Stimulated activated naive CD4-positive, alpha-beta T cell treated with Interleukin-2 at 50 U/mL for 16 hours (primary cell): ENCODE results near the gene RARA.
"Not testable (repeated sequence)": the region's sequence is repeated elsewhere in the genome, so short reads cannot be mapped to it uniquely, and the experiment has no call there.

ENCODE experiments used
- DNase-seq: peaks from one replicate; lab custom pipeline; 2025; lab: John Stamatoyannopoulos, UW

Gene RARA

DNA sequence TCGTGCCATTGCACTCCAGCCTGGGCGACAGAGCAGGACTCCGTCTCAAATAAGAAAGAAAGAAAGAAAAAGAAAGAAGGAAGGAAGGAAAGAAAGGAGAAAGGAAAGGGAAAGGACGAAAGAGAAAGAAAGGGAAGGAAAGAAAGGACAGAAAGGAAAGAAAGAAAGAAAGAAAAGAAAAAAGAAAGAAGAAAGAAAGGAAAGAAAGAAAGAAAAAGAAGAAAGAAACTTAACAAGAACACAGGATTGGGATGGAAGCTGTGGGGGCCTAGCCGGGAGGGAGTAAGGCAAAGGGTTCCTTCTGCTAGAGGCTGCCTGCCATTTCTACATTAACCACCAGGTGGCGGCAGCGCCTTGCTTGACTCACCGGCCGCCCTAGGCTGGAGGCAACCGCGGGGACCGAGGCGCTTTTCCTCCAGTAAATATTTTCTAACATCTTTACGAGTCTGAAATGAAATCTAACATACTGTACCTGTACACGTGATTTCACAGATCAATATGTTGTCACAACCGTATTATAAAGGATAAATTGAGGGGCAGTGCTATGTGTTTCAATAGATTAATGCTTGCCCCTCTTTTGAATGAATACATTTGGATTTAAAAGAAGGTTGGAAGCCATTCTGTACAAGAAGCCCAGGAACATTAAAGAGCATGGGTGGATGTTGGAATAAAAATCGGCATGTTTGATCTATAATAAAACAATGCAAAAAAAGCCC lies 49.5 kb downstream of the RARA start:
- DNase-seq: peak; percentile 81

DNA sequence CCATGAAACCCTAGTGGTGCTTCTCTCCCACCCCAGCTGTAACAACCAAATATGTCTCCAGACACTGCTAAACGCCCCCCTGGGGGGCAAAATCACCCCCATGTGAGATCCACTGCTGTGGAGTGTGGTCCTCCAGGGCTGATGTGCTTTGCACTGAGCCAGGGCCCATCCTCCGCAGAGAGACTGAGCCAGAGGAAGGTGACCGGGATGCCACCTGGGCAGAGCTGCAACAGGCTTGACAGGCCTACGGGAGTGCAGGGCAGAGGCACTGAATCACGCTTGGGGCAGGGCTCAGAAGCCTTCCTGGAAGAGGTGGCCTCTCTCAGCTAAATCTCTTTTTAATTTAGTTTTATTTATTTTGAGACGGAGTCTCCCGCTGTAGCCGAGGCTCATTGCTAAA lies 51.1 kb downstream of the RARA start:
- DNase-seq: no peak

DNA sequence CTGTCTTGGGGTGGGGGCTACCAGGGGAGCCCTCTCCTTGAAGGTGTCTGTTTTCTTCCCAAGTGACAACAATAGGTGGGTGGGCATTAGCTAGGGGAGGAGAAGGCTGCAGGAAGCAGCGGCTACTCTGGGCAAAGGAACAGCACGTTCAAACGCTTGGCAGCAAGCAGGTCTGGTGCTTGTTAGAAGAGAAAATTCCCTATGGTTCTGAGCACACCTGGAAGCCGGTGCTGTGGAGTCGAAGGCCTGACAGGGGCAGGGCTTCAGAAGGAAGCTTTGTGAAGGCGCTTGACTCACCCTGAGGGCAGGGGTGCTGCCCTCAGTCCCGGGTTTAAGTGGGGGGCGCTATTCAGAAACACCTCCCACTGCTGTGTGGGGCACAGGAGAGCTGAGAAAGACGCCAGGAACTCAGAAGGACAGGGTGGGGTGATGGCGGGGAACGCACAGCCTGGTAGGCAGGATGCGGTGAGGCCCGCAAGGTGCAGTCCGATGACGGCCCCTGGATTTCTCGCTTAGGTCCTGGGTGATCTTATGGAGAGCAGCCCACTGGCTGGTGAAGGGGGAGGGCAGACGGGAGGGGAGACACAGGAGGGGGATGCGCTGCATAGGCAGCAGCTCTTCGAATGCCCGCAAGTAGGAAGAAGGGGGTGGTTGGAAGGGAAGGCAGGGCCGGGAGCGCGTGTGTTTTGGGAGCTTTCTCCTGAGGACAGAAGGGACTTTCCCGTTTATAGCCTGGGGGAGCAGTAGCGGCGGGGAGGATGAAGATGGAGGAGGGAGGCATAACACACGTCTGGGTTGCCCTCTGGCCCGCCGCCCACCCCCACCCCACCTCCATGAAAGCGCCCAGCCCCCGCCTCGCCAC lies 52.3 kb downstream of the RARA start:
- DNase-seq: no peak

DNA sequence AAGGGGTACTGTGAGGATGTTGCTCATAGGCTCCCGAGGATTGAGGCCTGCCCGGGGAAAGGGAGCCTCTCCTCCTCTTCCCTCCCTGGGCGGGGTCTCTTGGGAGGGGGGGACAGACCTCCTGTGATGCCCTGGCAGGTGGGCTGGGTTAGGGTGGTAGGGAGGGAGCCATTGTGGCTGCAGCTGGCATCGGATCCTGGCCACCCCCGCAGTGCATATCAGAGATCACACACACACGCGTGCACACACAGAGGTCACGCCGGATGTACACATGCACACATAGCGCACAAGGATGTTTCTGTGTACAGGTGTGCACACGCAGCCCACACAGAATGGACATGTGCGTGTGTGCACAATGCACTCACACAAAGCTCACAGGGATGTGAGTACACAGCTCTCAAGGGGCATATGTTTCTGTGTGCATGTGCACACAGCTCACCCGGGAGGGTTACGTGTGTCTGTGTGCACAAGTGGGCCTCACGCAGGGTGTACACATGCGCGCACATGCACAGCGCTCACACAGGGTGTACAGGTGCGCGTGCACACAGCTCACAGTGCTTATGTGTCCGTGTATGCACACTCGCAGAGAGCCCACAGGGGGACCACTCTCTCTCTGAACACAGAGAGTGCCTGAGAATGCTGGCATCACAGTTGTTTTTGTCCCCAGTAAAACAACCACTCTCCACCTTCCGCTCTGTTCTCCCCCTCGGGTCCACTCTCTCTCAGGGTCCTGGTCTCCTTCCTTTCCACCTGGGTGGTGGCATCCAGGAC lies 53.1 kb downstream of the RARA start:
- DNase-seq: no peak

DNA sequence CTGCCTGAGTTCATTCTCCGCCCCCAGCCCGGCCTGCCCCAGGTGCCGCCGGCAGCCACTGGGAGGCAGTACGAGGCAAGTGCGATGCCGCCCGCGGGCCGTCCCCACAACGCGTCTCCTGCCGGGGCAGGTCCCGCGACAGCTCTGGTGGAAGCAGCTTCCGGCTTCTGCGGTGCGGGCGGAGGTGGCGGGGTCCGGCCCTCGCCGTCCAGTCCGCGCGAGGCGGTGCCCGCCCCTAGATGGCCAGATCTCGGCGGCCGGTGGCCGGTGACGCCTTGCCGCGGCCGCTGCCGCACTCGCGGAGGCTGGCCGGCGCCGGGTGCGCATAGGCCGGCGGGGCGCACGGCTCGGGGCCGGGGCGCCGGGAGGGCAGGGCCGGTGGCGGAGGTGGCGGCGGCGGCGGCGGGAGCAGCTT lies 53.7 kb downstream of the RARA start:
- DNase-seq: peak; percentile 77

DNA sequence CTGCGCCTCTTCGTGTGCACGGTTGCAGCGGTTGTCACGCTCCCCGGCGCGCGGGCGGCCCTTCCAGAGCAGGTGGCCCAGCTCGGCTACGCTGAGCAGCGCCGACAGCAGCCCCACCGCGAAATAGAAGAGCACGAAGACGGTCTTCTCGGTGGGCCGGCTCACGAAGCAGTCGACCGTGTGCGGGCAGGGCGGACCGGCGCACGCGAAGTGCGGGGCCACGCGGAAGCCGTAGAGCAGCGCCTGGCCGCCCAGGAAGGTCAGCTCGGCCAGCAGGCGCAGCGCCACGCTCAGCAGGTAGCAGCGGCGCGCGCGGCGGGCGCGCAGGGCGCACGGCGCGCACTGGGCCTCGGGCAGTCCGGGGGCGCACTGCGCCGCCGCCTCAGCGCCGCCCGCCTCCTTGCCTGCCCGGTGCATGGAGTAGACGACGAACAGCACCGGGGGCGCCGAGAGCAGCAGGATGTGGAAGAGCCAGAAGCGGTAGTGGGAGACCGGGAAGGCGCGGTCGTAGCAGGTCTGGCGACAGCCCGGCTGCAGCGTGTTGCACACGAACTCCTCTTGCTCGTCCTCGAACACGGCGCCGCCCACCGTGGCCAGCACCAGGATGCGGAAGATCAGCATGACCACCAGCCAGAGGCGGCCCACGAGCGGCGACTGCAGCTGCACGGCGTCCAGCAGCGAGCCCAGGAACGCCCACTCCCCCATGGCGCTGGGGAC lies 54.3 kb downstream of the RARA start:
- DNase-seq: no peak

DNA sequence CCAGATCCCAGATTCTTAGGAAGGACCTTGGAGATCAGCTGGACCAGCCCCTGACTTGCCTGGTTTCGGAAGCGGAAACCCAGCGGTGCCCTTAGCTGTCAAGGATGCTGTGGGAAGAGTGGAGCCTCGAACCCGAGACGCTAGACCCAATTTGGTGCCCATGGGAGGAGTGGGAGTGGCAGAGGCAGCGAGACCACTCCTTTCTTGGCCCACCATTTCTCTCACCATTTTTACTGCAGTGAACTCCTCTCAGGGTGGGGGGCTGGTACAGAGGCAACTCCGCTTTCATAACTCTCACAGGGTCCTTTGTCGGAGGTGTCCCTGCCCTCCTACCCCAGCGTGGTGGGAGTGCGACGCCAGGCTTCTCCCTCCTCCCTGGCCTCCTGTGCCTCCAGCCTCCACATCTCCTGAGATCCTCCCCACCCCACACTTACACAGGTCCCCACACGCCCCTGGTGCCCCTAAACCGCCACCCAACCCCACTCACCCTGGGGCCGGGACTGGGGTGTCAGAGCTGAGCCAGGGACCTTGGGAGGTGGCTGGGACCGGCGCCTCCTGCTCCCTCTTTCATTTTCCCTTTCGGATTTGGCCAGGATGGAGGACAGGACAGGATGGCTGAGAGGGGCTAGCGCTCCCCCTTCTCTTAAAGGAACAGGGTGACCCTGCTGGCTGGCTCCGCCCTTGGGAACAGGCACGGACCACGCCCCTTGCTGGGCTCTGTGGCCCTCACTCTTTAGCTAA lies 55.3 kb downstream of the RARA start, which contains the start of gene GJD3:
TSS of gene GJD3 (minus strand) at position 617 of the 741 bp plus-strand sequence. CDS start 922 bp downstream, outside the sequence.
- DNase-seq: no peak

DNA sequence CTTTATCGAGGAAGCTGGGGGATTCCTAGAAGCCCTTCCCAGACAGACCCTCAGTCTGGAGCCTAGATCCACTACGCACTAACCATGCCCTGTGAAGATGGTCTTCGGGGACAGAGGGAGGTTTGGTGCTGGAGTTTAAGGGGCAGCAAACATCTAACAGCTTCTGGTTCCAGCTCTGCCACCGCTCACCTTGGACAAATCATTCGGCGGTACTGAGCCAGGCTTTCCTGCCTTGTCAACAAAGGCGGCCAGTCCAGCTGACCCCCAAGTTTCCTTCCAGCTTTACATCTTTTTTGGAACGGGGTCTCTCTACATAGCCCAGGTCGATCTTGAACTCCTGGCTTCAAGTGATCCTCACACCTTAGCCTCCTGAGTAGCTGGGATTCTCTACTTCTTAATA lies 55.9 kb downstream of the RARA start:
- no peak for DNase-seq

DNA sequence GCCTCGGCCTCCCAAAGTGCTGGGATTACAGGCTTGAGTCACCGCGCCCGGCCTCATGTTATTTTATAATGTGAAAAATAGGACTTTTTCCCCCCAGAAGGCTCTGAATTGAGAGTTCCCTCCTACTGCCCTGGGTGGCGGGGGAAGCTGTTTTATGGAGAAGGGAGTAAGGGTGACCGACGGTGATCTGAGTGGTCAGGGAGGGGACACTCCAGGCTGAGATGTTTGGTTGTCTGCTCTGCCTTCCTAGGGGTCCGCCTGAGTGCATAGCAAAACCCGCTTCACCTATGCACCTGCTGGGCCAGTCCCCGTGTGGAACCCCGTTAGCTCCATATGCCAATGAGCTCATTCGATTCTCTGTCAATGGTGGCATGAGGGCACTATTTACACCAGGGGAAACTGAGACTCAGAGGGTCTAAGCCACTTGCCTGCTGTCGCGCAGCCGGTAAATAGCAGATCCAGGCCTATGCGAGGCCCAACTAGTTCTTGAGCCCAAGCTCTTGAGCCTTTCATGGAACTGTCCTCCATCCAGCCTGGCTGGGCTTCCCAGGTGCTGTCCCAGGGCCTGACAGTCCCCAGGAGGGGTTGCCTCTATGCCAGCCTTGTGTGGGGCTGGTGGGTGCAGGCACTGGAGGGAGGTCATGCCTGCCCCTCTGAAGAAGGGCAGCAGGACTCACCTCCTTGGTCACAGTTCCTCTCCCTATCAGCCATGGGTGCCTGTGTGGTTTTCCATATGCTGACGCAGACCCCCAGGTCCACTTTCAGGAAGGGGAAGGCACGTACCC lies 57.3 kb downstream of the RARA start:
- no peak for DNase-seq

DNA sequence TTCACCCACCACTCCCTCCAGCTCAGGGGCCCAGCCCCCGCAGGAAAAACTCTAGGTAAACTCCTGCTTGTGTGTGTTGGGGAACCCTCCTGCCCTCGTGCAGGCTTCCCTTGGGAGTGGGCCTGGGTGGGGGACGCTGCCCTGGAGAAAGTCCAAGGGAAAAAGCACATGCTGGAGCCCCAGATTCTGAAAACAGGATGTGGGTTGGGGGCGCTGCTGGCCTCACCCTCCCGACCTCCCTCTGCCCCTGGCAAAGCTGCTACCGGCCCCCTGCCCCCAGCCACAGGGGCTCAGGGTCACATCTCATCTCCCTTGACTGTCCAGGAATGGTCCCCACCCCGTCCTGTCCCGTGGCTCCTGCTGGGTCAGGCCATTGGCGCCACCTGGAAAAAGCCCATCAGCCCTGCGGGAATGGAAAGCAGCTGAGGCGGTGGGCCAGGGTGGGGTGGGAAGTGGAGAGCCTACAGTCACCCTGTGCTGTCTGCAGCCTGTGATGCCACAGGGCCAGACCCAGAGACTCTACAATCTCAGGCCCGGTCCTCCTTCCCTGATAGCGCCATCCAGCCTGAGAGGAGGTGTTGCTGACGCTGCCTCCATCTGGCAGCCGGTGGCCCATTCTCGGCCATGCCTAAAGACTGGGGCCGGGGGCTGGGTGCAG lies 58.0 kb downstream of the RARA start:
- no peak for DNase-seq

DNA sequence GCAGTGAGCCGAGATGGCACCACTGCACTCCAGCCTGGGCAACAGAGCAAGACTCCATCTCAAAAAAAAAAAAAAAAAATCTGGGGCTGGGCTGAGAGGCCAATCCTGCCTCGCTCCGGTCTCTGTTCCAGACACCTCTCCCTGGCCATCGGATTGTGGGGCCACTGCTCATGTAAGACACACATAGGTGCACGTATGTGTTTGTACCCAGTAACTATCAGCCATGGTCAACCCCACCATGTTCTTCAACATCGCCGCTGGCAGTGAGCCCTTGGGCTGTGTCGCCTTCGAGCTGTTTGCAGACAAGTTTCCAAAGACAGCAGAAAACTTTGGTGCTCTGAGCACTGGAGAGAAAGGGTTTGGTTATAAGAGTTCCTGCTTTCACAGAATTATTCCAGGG lies 58.7 kb downstream of the RARA start:
- DNase-seq: not testable (repeated sequence)

DNA sequence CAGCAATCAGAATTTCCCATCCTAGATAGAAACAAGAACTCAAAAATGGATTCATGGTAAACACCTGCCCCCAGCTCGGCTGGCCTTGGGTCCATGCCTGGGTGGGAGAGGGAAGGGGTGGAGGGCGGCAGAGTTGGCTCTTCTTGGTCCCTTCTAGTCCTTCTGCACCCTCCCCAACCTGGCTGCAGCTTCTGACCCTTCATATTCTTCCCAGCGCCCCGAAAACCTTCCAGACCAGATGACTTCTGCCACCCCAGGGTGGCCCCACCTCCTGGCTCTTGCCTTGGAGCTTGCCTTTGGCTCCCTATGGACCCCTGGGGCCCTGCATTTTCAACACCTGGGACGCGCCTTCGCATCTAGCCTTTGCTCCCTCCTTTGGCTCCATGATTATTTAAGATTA lies 60.9 kb downstream of the RARA start:
- DNase-seq: no peak

DNA sequence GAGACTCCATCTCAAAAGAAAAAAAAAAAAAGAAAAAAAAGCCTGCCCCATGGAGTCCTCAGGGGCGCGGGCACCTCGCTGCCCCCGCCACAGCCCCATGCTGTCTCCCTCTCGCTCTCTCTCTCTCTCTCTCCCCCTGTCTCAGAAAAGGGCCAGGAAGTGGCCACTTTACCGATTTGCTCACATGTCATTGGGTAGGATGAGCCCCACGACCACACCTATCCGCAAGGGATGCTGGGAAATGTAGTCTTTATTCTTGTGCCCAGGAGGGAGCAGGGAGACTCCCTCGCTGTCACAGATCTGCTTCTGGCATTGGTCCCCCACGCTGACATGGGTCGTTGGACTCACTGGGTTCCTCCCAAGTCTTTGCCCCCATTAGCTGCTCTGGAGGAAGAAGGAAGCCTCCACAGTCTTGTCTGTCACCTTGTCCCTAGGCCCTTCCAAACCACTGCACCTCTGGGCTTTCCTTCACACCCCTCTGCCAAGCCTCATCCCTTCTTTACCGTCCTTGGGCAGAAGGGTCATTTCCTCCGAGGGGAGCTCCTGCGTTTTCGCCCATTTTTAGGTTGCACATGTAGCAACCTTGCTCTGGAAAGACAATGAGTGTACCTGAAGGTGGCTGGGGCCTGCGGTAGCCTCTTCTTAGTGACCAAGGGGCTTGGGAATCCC lies 62.4 kb downstream of the RARA start:
- DNase-seq: no peak

DNA sequence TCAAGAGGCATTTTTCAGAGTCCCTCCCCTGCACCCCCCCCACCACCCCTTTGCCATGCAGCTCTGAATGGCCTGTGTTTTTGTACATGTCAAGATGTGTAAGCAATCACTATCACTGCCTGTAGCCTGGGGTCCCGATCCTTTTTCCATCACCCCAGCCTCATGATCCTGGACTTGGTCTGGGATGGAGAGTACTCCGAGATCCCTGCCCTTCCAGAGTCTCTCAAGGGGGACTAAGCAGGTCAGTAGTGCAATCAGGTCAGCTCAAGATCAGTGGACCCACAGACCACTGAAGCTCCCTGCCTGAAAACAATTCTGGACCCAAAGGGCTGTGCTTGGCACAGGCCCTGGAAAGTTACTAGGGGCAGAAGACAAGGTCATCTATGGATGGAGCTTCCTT lies 63.1 kb downstream of the RARA start:
- DNase-seq: no peak

DNA sequence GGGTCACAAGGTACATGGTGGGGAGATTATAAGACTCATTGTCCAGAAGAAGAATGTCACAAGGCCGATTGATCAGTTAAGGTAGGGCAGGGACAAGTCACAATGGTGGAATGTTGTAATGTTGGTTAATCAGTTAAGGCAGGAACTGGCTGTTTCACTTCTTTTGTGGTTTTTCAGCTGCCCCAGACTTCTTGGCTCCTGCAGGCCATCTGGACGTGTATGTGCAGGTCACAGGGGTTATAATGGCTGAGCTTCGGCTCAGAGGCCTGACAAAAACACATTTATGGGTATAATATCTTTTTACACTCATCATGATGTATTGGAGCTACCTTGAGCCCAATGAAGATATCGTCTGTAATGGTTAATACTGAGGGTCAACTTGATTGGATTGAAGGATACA lies 63.7 kb downstream of the RARA start:
- not testable (repeated sequence) for DNase-seq

DNA sequence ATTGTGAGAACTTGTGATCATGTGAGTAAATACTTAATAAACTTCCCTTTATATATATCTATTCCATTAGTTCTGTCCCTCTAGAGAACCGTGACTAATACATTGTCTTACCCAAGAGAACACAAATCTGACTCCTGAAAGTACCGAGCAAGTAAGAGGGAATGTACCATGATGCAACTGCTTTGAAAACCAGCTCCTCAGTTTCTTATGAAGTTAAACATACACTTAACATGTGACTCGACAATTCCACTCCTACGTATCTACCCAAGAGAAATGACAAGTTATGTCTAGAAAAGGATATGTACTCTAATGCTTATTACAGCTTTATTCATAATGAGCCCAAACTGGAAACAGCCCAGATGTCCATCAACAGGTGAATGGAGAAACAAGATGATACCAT lies 64.3 kb downstream of the RARA start:
- no peak for DNase-seq

DNA sequence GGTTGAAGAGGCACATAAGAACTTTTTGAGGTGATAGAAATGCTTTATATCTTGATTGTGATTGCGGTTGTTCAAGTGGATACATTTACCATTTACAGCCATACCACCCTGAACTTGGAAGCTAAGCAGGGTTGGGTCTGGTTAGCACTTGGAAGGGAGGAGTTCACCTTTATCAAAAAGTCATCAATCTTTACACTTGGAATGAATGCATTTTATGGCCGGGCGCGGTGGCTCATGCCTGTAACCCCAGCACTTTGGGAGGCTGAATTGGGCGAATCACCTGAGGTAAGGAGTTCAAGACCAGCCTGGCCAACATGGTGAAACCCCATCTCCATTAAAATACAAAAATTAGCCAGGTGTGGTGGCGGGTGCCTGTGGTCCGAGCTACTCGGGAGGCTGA lies 65.0 kb downstream of the RARA start:
- no peak for DNase-seq

DNA sequence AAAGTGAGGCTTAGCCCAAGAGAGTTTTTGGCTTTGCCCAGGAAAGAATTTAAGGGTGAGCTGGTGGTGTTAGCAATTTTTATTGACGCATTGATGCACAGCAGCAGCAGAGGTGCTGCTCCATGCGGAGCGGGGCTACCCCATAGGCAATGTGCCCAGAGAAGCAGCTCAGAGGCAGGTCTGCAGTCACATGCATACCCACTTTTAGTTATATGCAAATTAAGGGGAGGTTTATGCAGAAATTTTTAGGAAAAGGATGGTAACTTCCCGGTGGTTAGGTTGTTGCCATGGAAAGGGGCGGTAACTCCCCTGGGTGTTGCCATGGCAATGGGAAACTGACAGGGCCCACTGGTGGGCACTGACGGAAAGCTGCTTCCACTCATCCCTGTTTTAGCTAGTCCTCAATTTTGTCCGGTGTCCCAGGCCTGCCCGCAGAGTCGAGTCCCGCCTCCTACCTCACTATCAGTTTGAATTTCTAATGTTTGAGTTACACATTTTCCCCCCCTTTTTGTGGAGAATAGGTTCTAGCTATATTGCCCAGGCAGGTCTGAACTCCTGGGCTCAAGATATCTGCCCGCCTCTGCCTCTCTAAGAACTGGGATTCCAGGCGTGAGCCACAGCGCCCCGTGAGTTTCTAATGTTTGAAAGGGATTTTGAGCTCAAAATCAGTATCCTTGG lies 66.0 kb downstream of the RARA start:
- DNase-seq: no peak

DNA sequence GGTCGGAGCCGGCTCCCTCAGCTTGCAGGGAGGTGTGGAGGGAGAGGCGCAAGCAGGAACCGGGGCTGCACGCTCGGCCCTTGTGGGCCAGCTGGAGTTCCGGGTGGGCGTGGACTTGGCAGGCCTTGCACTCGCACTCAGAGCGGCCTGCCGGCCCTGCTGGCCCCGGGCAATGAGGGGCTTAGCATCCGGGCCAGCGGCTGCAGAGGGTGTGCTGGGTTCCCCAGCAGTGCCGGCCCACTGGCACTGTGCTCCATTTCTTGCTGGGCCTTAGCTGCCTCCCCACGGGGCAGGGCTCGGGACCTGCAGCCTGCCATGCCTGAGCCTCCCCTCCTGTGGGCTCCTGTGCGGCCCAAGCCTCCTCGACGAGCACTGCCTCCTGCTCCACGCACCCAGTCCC lies 66.8 kb downstream of the RARA start:
- not testable (repeated sequence) for DNase-seq
